ENCODE measurements around the gene ADI1.
"Not testable (repeated sequence)": the region's sequence is repeated elsewhere in the genome, so short reads cannot be mapped to it uniquely, and the experiment has no call there.

ADI1 gene

DNA sequence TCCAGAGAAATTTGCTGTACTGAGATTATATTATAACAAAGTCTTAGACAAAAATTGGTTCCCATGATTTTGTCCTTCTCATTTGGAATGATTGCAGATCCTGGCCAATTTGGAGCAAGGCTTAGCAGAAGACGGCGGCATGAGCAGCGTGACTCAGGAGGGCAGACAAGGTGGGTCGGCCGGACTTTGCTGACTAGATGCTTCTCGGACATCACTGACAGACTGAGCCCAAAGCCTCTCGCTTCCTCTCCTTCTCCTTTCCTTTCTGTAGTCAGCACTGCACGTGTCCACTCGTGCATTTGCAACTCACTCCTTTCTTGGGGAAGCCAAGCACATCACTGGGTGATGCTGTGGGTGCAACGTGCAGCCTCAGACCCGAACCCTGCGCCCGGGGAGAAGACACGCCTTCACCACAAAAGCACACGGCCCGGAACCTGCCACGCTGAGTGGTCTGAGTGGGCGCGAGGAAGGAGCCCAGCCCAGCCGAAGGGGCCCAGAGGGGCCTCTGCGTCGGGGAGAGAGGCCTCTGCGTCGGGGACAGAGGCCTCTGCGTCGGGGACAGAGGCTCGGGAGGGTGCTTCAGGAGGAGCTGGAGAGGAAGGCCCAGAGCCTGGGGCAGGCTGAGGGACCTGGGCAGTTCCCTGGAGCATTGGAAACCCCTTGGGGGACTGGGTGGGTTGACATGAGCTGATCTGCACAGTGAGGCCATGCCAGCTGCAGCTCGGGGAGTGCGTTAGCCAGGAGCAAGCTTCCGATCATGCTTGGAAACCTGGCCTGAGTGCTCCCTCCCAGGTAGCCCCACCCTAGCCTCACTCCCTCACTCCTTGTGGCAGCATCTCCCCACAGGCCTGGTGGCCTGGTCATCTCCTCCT, 61.6 kb downstream of the ADI1 start:
- DNase-seq (no peak), ATAC-seq (no peak)
- Mint-ChIP-seq H3K4me1 (peaks cover 14% of the 10 kb centered on the region), H3K27ac (no peak overlapping the region), H3K27me3 (no peaks in the 10 kb centered on the region), H3K4me3 (no peak overlapping the region), H3K9me3 (no peaks in the 10 kb centered on the region)

DNA sequence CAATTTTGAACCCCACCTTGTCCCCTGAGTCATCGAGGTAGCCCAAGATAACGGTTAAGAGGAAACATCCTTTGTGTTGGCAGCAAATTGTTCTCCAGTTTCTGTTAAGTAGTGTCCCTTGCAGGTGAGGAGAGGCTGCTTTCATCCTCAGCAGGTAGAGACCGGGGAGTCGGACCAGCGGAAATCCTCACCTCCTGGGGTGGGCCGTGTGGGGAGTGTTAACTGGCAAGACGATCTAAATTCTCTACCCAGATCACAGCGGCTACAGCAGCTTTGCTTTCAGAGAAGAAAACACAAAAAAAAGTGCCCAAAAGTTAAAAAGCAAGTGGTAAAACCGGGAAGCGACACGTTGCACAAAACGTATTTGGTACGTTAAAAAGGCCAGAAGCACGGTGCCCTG, 63.2 kb downstream of the ADI1 start:
- Mint-ChIP-seq H3K27ac (no peak overlapping the region), H3K4me1 (peaks cover 3% of the 10 kb centered on the region), H3K9me3 (no peaks in the 10 kb centered on the region), H3K4me3 (no peak overlapping the region), H3K27me3 (no peaks in the 10 kb centered on the region)
- ATAC-seq, result no peak
- DNase-seq, result no peak

- Mint-ChIP-seq H3K27me3 (no peaks in the 10 kb centered on the region), H3K4me1 (no peaks in the 10 kb centered on the region), H3K9me3 (no peaks in the 10 kb centered on the region), H3K4me3 (no peak overlapping the region), H3K27ac (peak overlapping the region; percentile 27 to 93)
- ATAC-seq, result peak; percentile 35
- DNase-seq, result no peak
Observed at GRCh38 chr2:3454802-3455201, 64.5 kb downstream of the ADI1 start.

DNA sequence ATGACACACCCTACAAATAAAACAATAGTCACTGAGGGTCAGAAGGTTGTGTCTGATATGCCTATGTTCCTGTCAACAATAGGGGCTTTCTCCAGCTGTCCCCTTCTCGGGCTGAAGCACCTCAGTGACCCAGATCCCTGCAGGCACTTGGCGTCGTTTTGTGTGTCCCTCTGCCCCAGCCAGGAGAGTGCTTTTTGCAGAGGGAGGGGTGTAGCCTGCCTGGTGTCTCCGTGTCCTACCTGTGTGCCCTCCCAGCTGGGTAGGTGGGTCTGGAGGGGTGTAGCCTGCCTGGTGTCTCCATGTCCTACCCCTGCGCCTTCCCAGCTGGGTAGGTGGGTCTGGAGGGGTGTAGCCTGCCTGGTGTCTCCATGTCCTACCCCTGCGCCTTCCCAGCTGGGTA, 65.3 kb downstream of the ADI1 start:
- not testable (repeated sequence) for DNase-seq, H3K4me1 Mint-ChIP-seq, H3K27me3 Mint-ChIP-seq, ATAC-seq, H3K27ac Mint-ChIP-seq, H3K9me3 Mint-ChIP-seq, H3K4me3 Mint-ChIP-seq

GRCh38 chr2:3453190-3453999, 65.9 kb downstream of the ADI1 start:
- DNase-seq (no peak), ATAC-seq (peak; percentile 13)
- no peak overlapping the region for H3K4me3 Mint-ChIP-seq
- H3K27ac Mint-ChIP-seq, result no peak overlapping the region
- no peaks in the 10 kb centered on the region for H3K9me3 Mint-ChIP-seq
- H3K27me3 Mint-ChIP-seq, result no peaks in the 10 kb centered on the region
- no peaks in the 10 kb centered on the region for H3K4me1 Mint-ChIP-seq

DNA sequence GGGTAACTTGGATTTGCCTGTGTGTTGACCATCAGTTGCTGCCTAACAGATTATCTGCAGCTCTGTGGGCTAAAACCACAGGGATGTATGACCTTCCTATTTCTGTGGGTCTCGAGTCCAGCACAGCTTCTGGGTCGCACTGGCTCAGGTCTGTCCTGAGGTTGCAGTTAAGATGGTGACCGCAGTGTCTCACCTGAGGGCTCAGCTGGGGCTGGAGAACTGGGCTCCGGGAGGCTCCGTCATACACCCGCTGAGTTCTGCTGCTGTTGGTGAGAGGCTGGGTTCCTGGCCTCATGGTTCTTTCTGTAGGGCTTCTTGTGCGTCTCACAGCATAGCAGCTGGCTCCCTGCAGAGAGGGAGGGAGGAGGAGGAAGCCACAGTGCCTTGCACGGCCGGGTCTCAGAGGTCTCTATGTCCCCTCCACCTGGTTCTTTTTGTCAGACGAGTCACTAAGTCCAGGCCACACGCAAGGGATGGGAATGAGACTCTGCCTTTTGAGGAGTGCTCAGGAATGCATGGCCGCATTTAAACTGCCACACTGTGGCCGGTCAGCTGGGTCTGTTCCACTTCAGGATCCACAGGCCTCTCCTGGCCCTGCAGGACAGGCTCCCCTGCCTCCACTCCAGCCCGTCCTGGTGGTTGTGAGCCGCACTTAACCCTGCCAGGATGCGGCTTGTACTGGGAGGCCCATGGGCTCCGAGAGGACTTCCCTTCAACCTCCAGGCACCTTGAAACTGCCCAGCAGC, 67.2 kb downstream of the ADI1 start:
- Mint-ChIP-seq H3K27me3 (no peaks in the 10 kb centered on the region), H3K27ac (peak overlapping the region in 1 of 2 donors; percentile 76), H3K4me1 (no peaks in the 10 kb centered on the region), H3K4me3 (no peak overlapping the region), H3K9me3 (no peaks in the 10 kb centered on the region)
- ATAC-seq (no peak), DNase-seq (no peak)

GRCh38 chr2:3451169-3451568, 68.2 kb downstream of the ADI1 start:
- Mint-ChIP-seq H3K27ac (peak overlapping the region in 1 of 2 donors; percentile 28), H3K4me1 (no peaks in the 10 kb centered on the region), H3K4me3 (no peak overlapping the region)

DNA sequence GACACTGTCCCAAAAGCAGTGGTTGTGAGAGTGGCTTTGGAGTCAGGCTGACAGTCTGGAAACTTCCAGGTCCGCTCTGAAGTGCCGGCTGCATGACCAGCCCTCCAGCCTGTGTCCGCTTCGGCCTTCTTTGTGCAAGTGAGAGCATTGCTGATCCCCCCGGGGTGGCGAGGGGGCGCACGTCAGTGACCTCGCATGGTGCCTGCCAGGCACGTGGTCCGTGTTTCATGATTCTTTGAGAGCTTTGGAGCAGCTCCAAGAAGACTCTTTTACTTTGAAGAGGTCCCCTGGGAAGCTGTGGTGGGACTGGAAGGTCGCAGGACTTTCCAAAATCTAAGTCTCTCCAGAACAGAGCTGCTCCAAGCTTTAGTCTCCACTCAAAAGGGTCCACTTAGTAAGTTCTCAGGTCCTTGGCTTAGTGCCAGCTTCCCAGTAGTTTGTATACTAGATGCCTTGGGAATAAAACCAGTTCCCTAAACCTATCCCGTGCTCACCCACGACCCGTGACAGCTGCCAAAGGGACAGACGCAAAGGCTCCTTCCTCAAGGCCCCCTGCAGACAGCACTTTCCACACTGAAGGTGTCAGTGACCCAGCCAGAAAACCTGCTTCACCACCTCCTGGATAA, 68.8 kb downstream of the ADI1 start:
- ATAC-seq (no peak), DNase-seq (no peak)
- Mint-ChIP-seq H3K9me3 (no peaks in the 10 kb centered on the region), H3K4me3 (no peak overlapping the region), H3K27ac (peak overlapping the region in 1 of 2 donors; percentile 61), H3K4me1 (no peaks in the 10 kb centered on the region), H3K27me3 (no peaks in the 10 kb centered on the region)

More at GRCh38 chr2:3451169-3451568, 68.2 kb downstream of the ADI1 start:
- H3K9me3 Mint-ChIP-seq, result no peaks in the 10 kb centered on the region
- no peak for DNase-seq
- ATAC-seq, result no peak
- no peaks in the 10 kb centered on the region for H3K27me3 Mint-ChIP-seq

- Mint-ChIP-seq H3K9me3 (no peaks in the 10 kb centered on the region), H3K4me1 (no peaks in the 10 kb centered on the region), H3K27ac (no peak overlapping the region), H3K27me3 (no peaks in the 10 kb centered on the region), H3K4me3 (no peak overlapping the region)
- ATAC-seq (no peak), DNase-seq (no peak)
Observed at GRCh38 chr2:3449936-3450335, 69.4 kb downstream of the ADI1 start.

DNA sequence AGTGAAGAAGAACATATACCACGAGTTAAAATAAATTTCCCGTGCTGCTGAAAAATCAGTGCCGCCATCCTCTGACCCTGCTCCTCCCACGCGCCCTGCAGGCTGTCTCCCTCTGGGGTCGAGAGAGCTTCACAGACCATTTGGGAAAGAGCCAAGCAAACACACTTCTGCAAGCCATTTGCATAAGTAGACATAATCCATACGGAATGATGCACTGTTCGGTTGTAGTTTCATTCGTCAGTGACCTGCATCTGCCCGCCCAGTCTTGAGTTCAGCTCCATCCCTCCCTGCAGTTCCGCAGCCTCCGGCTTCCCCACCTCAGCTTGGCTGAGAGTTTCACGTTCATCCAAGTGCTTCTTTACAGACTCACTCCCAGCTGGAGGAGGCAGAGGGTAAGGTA, 70.2 kb downstream of the ADI1 start:
- ATAC-seq (no peak), DNase-seq (no peak)
- Mint-ChIP-seq H3K9me3 (no peaks in the 10 kb centered on the region), H3K27me3 (no peaks in the 10 kb centered on the region), H3K4me1 (no peaks in the 10 kb centered on the region), H3K27ac (no peak overlapping the region), H3K4me3 (no peak overlapping the region)

DNA sequence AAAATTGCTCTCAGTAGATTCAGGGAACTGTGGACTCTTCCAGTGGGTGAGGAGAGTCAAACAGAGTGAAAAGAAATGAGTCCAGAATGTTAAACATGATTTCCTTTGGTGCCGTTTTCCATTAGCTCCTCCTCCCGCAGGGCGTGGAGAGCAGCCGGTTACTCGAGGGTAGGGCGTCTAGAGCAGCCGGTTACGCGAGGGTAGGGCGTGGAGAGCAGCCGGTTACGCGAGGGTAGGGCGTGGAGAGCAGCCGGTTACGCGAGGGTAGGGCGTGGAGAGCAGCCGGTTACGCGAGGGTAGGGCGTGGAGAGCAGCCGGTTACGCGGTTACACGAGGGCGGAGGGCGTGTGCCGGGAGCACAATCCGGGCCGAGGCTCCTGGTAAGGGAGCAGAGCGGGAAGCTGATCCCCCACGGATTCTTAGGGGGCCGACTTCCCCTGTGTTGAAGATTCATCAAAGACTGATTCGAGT, 70.9 kb downstream of the ADI1 start:
- not testable (repeated sequence) for H3K9me3 Mint-ChIP-seq, DNase-seq, H3K4me1 Mint-ChIP-seq, H3K4me3 Mint-ChIP-seq, H3K27ac Mint-ChIP-seq, H3K27me3 Mint-ChIP-seq, ATAC-seq

- Mint-ChIP-seq H3K27ac (peak overlapping the region in 1 of 2 donors; percentile 40), H3K27me3 (no peaks in the 10 kb centered on the region), H3K4me1 (no peaks in the 10 kb centered on the region), H3K4me3 (no peak overlapping the region), H3K9me3 (no peaks in the 10 kb centered on the region)
- ATAC-seq, result no peak
- no peak for DNase-seq
Observed at GRCh38 chr2:3447789-3448317, 71.5 kb downstream of the ADI1 start.

All from stimulated activated naive CD8-positive, alpha-beta T cell treated with anti-CD3 and anti-CD28 coated beads, Interleukin-15, amount 100 ng/mL, for 72 hours (primary cell).